B cell (primary cell): ENCODE results near the gene TPRN. TPM values are rescaled to one million over a fixed set of nuclear protein-coding genes. Genes with fewer than 3 reads are reported as not detected.

Experiments
- ATAC-seq: fragments of 200-7000 bp; cut with Tn5 transposase; one replicate; pipeline ENCODE4 v1.10.0; 2021; ENCODE audit warnings: low read depth, mild to moderate bottlenecking, moderate number of reproducible peaks, moderate library complexity
- CTCF ChIA-PET: fragments of 350-600 bp; sonication (Branson Sonifier 250); formaldehyde crosslinking; loops from one replicate; lab custom pipeline; 2021; ENCODE audit warnings: antibody characterized with exemption, inconsistent platforms; lab: Charles Lee
- POLR2A ChIA-PET: fragments of 350-600 bp; sonication (Branson Sonifier 250); formaldehyde crosslinking; loops from one replicate; lab custom pipeline; 2021; ENCODE audit warnings: antibody characterized with exemption; lab: Charles Lee
- DNase-seq: peaks from one replicate; pipeline ENCODE4 v3.0.0; 2013
- H2AFZ ChIP-seq: 2 replicates; pipeline ENCODE4 v1.6.1; 2012; ENCODE audit warnings: mild to moderate bottlenecking, low read depth, low read length; ENCODE audit not compliant: insufficient read depth, poor library complexity, severe bottlenecking
- H3K27ac ChIP-seq, 2 donors: 1 replicate in 1 of 2; 2 replicates in 1 of 2; pipeline ENCODE4 v1.5.1; 2012 to 2013; ENCODE audit warnings: low read length in 2 of 2, mild to moderate bottlenecking in 2 of 2, moderate library complexity in 1 of 2
- H3K27me3 ChIP-seq, 4 experiments: fragments of 200-600 bp in 1 of 4; sonication (generic) in 1 of 4; replicated peaks in 1 of 4; 1 replicate in 2 of 4; 2 replicates in 2 of 4; pipeline versions ENCODE4 v1.6.1 to v1.7.0; 2013 to 2016; ENCODE audit warnings: low read length in 3 of 4, mild to moderate bottlenecking in 2 of 4, mixed read lengths in 1 of 4, moderate library complexity in 1 of 4; ENCODE audit not compliant: insufficient read depth in 4 of 4, control insufficient read depth in 3 of 4; ENCODE audit errors: control extremely low read depth in 1 of 4
- H3K36me3 ChIP-seq, 2 experiments: replicated peaks in 1 of 2; 1 replicate in 1 of 2; 2 replicates in 1 of 2; pipeline versions ENCODE4 v1.6.1 to v1.7.1; 2013; ENCODE audit warnings: low read length in 1 of 2; ENCODE audit not compliant: insufficient read depth in 2 of 2, control insufficient read depth in 1 of 2; ENCODE audit errors: control extremely low read depth in 1 of 2, extremely low read depth in 1 of 2
- H3K4me1 ChIP-seq, 2 donors: fragments of 200-600 bp in 1 of 2; sonication (generic) in 1 of 2; 1 replicate in 1 of 2; 2 replicates in 1 of 2; pipeline versions ENCODE4 v1.5.1 to v1.6.1; 2013 to 2017; ENCODE audit warnings: low read length in 2 of 2; ENCODE audit not compliant: control insufficient read depth in 2 of 2, insufficient read depth in 2 of 2
- H3K4me2 ChIP-seq: replicated peaks from 2 replicates; pipeline ENCODE3; 2012; ENCODE audit warnings: mild to moderate bottlenecking, low read depth, low read length; ENCODE audit not compliant: poor library complexity, severe bottlenecking
- H3K4me3 ChIP-seq, 5 experiments: fragments of 200-600 bp in 1 of 5; sonication (generic) in 1 of 5; 1 replicate in 3 of 5; 2 replicates in 2 of 5; pipeline versions ENCODE4 v1.5.1 to v1.7.0; 2011 to 2016; ENCODE audit warnings: low read length in 4 of 5, mild to moderate bottlenecking in 4 of 5, low read depth in 2 of 5, control low read depth in 1 of 5, moderate library complexity in 1 of 5; ENCODE audit not compliant: insufficient read depth in 1 of 5; ENCODE audit errors: control extremely low read depth in 1 of 5, extremely low read depth in 1 of 5
- H3K79me2 ChIP-seq: fragments of 200-600 bp; sonication (generic); one replicate; pipeline ENCODE4 v1.6.0; 2016; ENCODE audit warnings: low read length; ENCODE audit not compliant: control insufficient read depth, insufficient read depth
- H3K9ac ChIP-seq: fragments of 200-600 bp; sonication (generic); 2 replicates; pipeline ENCODE4 v1.6.1; 2017; ENCODE audit warnings: mild to moderate bottlenecking, low read length, moderate library complexity
- H3K9me3 ChIP-seq, 3 donors: one replicate each; pipeline versions ENCODE4 v1.6.1 to v1.7.1; 2013; ENCODE audit warnings: low read length in 2 of 3; ENCODE audit not compliant: control insufficient read depth in 2 of 3, insufficient read depth in 1 of 3; ENCODE audit errors: control extremely low read depth in 1 of 3
- H4K20me1 ChIP-seq: 2 replicates; pipeline ENCODE4 v1.6.0; 2012; ENCODE audit warnings: mild to moderate bottlenecking, low read length; ENCODE audit not compliant: insufficient read depth, control insufficient read depth, poor library complexity, severe bottlenecking
- H3K27ac Mint-ChIP-seq: one replicate; pipeline ENCODE4 v1.8.0; 2021; ENCODE audit warnings: mixed read lengths
- H3K27me3 Mint-ChIP-seq: one replicate; pipeline ENCODE4 v1.8.0; 2021; ENCODE audit warnings: mixed read lengths
- H3K4me1 Mint-ChIP-seq: one replicate; pipeline ENCODE4 v1.8.0; 2021; ENCODE audit warnings: mixed read lengths
- H3K4me3 Mint-ChIP-seq: one replicate; pipeline ENCODE4 v1.8.0; 2021; ENCODE audit warnings: mixed read lengths
- H3K9me3 Mint-ChIP-seq: one replicate; pipeline ENCODE4 v1.8.0; 2022; ENCODE audit warnings: mixed read lengths; ENCODE audit not compliant: insufficient read depth
- EZH2 ChIP-seq: IDR thresholded peaks from 2 replicates; pipeline ENCODE4 v1.6.1; 2012; ENCODE audit warnings: borderline replicate concordance, low read depth, mild to moderate bottlenecking, moderate library complexity, low read length; ENCODE audit not compliant: insufficient read depth, poor library complexity, severe bottlenecking
- WGBS: methylation state at CpG from one replicate; pipeline ENCODE4 v1.1.5; 2013; ENCODE audit warnings: missing lambda C conversion rate; ENCODE audit not compliant: insufficient coverage; 5-methylcytosine and 5-hydroxymethylcytosine counted together
- intact Hi-C: fragments of 100-400 bp; cut with micrococcal nuclease; formaldehyde crosslinking; loops from one replicate; pipeline ENCODE4 v1.10.0; 2022
- polyA plus RNA-seq: library from polyadenylated mRNA; depleted of rRNA; stranded (reverse); fragments of >200 nt; gene quantifications from 2 replicates; pipeline ENCODE4 v1.2.3, GENCODE V29; 2012
- total RNA-seq, 2 donors: library from RNA; stranded (reverse); fragments of 120-200 nt in 1 of 2; gene quantifications; 1 replicate in 1 of 2; 2 replicates in 1 of 2; pipeline versions ENCODE4 v1.2.3 to v1.2.4, GENCODE V29; 2013 to 2022
- TF ChIP-seq, protein P1 (sequence below): fragments of 200-600 bp; IDR thresholded peaks from one replicate; pipeline ENCODE4 v1.8.0; 2022; ENCODE audit warnings: antibody characterized with exemption, mild to moderate bottlenecking

TPRN gene
- total and polyA plus RNA-seq, 2 donors (not counting 1 experiment from before 2014, with no cell fraction given), result 5.7 to 16.3 TPM

DNA sequence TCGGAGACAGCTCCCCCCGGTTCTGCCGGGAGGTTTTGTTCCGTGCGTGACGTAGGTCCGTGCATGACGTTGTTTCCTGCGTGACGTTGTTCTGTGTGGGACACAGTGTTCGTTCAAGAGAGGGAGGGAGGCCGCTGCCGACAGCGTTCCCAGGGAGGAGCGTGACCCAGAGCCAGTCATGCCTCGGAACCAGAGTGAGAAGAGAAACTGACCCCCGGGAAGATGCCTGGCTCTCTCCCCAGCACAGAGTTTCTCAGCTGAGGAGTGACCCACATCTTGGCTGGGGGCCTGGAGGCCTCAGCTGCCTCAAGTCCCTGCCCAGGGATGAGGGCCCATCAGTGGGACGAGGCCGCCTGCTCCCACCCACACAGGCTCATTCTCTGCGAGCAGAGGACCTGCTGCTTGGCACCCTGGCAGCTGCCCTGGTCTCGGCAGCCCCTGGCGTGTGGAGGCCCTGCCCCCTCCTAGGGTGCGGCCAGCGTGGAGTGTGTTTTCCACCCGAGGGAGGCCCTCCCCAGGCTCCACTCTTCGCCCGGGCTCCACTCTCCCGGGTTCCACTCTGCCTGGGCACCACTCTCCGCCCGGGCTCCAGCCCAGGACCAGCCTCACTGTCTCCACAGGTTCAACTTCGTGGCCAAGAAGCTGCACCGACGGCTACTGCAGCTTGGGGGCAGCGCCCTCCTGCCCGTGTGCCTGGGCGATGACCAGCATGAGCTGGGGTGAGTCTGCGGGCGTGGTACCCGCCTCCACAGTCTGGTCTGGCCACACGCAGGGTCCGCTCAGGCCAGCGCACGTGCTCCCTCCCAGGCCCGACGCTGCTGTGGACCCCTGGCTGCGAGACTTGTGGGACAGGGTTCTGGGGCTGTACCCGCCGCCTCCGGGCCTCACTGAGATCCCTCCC is 12.9 kb upstream of the TPRN start:
- Histone ChIP-seq H3K4me1 (no peaks in the 10 kb centered on the region), H3K4me2 (no peak overlapping the region), H3K27me3 (no peaks in the 10 kb centered on the region), H2AFZ (no peak overlapping the region), H3K27ac (no peak overlapping the region), H3K79me2 (peaks cover 3% of the 10 kb centered on the region), H4K20me1 (no peaks in the 10 kb centered on the region), H3K9me3 (no peaks in the 10 kb centered on the region), H3K9ac (no peak overlapping the region), H3K36me3 (no peaks in the 10 kb centered on the region), H3K4me3 (no peak overlapping the region)
- WGBS, result 96% methylated on average over 47 of the region's 49 CpGs
- no peaks in the 10 kb centered on the region for H3K27me3 Mint-ChIP-seq
- H3K4me1 Mint-ChIP-seq, result no peaks in the 10 kb centered on the region
- CTCF ChIA-PET, result no interaction called here
- TF ChIP-seq, protein P1, sequence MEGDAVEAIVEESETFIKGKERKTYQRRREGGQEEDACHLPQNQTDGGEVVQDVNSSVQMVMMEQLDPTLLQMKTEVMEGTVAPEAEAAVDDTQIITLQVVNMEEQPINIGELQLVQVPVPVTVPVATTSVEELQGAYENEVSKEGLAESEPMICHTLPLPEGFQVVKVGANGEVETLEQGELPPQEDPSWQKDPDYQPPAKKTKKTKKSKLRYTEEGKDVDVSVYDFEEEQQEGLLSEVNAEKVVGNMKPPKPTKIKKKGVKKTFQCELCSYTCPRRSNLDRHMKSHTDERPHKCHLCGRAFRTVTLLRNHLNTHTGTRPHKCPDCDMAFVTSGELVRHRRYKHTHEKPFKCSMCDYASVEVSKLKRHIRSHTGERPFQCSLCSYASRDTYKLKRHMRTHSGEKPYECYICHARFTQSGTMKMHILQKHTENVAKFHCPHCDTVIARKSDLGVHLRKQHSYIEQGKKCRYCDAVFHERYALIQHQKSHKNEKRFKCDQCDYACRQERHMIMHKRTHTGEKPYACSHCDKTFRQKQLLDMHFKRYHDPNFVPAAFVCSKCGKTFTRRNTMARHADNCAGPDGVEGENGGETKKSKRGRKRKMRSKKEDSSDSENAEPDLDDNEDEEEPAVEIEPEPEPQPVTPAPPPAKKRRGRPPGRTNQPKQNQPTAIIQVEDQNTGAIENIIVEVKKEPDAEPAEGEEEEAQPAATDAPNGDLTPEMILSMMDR, result no peak
- TF ChIP-seq EZH2, result no peak
- H3K27ac Mint-ChIP-seq, result no peak overlapping the region
- DNase-seq (no peak), ATAC-seq (no peak)
- POLR2A ChIA-PET, result interaction anchor here (1.2 kb wide), 1 partner anchor 10 kb away, joined by 4 read pairs; no protein-coding TSS in a partner anchor
- no peak overlapping the region for H3K4me3 Mint-ChIP-seq
- intact Hi-C loops, result no loop called here
- no peaks in the 10 kb centered on the region for H3K9me3 Mint-ChIP-seq

DNA sequence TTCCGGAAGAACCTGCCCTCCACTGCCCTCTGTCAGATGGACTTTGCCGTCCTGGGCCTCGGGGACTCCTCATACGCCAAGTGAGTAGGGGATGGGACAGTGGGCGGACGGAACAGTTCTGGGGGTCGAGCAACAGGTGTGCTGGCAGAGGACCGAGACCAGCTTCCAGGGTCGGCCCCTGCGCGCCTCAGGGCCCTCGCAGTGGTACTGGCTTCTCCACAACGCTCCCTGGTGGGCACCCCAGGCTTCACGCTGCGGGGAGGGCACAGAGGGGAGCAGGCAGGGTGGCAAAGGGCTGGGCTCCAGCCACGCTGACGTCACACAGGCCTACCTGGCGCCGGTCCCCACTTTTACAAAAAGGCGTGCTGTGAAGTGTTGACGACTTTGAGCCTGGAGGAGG is 12.0 kb upstream of the TPRN start:
- H3K27me3 Mint-ChIP-seq, result no peaks in the 10 kb centered on the region
- Histone ChIP-seq H3K9me3 (no peaks in the 10 kb centered on the region), H3K27ac (no peak overlapping the region), H3K36me3 (no peaks in the 10 kb centered on the region), H3K4me2 (no peak overlapping the region), H3K4me3 (no peak overlapping the region), H4K20me1 (no peaks in the 10 kb centered on the region), H3K79me2 (peaks cover 4% of the 10 kb centered on the region), H3K9ac (no peak overlapping the region), H2AFZ (no peak overlapping the region), H3K27me3 (no peaks in the 10 kb centered on the region), H3K4me1 (no peaks in the 10 kb centered on the region)
- no peak overlapping the region for H3K27ac Mint-ChIP-seq
- POLR2A ChIA-PET, result no interaction called here
- intact Hi-C loops, result no loop called here
- DNase-seq (no peak), ATAC-seq (no peak)
- 93% methylated on average over 21 of the region's 21 CpGs for WGBS
- CTCF ChIA-PET, result no interaction called here
- H3K9me3 Mint-ChIP-seq, result no peaks in the 10 kb centered on the region
- no peak overlapping the region for H3K4me3 Mint-ChIP-seq
- peaks cover 1% of the 10 kb centered on the region for H3K4me1 Mint-ChIP-seq
- TF ChIP-seq, protein P1, result no peak
- TF ChIP-seq EZH2, result no peak
